Measurements from ENCODE around the gene KIAA0825.

KIAA0825 gene

GRCh38 chr5:94409440-94409839, 209.0 kb downstream of the KIAA0825 start:
- in situ Hi-C loops (cut with HindIII; ENCODE audit: low pct_ligation_motif_present, low pct_unique_long_range_greater_than_20kb, low sequenced_read_pairs), result no loop called here
- no peak for DNase-seq

- no peak for DNase-seq
- in situ Hi-C loops (cut with HindIII; ENCODE audit: low pct_ligation_motif_present, low pct_unique_long_range_greater_than_20kb, low sequenced_read_pairs), result no loop called here
Observed at GRCh38 chr5:94407023-94407422, 211.4 kb downstream of the KIAA0825 start.

GRCh38 chr5:94403483-94403882, 214.9 kb downstream of the KIAA0825 start:
- in situ Hi-C loops (cut with HindIII; ENCODE audit: low pct_ligation_motif_present, low pct_unique_long_range_greater_than_20kb, low sequenced_read_pairs), result no loop called here
- DNase-seq, result no peak

GRCh38 chr5:94402096-94402495, 216.3 kb downstream of the KIAA0825 start:
- in situ Hi-C loops (cut with HindIII; ENCODE audit: low pct_ligation_motif_present, low pct_unique_long_range_greater_than_20kb, low sequenced_read_pairs), result no loop called here
- no peak for DNase-seq

- DNase-seq, result no peak
- in situ Hi-C loops (cut with HindIII; ENCODE audit: low pct_ligation_motif_present, low pct_unique_long_range_greater_than_20kb, low sequenced_read_pairs), result no loop called here
Observed at GRCh38 chr5:94397508-94397907, 220.9 kb downstream of the KIAA0825 start.

- DNase-seq, result no peak
- in situ Hi-C loops (cut with HindIII; ENCODE audit: low pct_ligation_motif_present, low pct_unique_long_range_greater_than_20kb, low sequenced_read_pairs), result no loop called here
Observed at GRCh38 chr5:94396687-94397086, 221.7 kb downstream of the KIAA0825 start.

- DNase-seq, result no peak
- in situ Hi-C loops (cut with HindIII; ENCODE audit: low pct_ligation_motif_present, low pct_unique_long_range_greater_than_20kb, low sequenced_read_pairs), result no loop called here
Observed at GRCh38 chr5:94395468-94395867, 222.9 kb downstream of the KIAA0825 start.

- in situ Hi-C loops (cut with HindIII; ENCODE audit: low pct_ligation_motif_present, low pct_unique_long_range_greater_than_20kb, low sequenced_read_pairs), result no loop called here
- DNase-seq, result no peak
Observed at GRCh38 chr5:94391996-94392395, 226.4 kb downstream of the KIAA0825 start.

- DNase-seq, result no peak
- in situ Hi-C loops (cut with HindIII; ENCODE audit: low pct_ligation_motif_present, low pct_unique_long_range_greater_than_20kb, low sequenced_read_pairs), result no loop called here
Observed at GRCh38 chr5:94389515-94389899, 228.9 kb downstream of the KIAA0825 start.

GRCh38 chr5:94388773-94389514, 229.5 kb downstream of the KIAA0825 start:
- in situ Hi-C loops (cut with HindIII; ENCODE audit: low pct_ligation_motif_present, low pct_unique_long_range_greater_than_20kb, low sequenced_read_pairs), result no loop called here
- DNase-seq, result no peak

- DNase-seq, result no peak
- in situ Hi-C loops (cut with HindIII; ENCODE audit: low pct_ligation_motif_present, low pct_unique_long_range_greater_than_20kb, low sequenced_read_pairs), result no loop called here
Observed at GRCh38 chr5:94385767-94386166, 232.6 kb downstream of the KIAA0825 start.

GRCh38 chr5:94378062-94378461, 240.3 kb downstream of the KIAA0825 start:
- no peak for DNase-seq
- in situ Hi-C loops (cut with HindIII; ENCODE audit: low pct_ligation_motif_present, low pct_unique_long_range_greater_than_20kb, low sequenced_read_pairs), result no loop called here

GRCh38 chr5:94376672-94377345, 241.6 kb downstream of the KIAA0825 start:
- in situ Hi-C loops (cut with HindIII; ENCODE audit: low pct_ligation_motif_present, low pct_unique_long_range_greater_than_20kb, low sequenced_read_pairs), result no loop called here
- no peak for DNase-seq

GRCh38 chr5:94375801-94376200, 242.6 kb downstream of the KIAA0825 start:
- no peak for DNase-seq
- in situ Hi-C loops (cut with HindIII; ENCODE audit: low pct_ligation_motif_present, low pct_unique_long_range_greater_than_20kb, low sequenced_read_pairs), result no loop called here

GRCh38 chr5:94374336-94374735, 244.1 kb downstream of the KIAA0825 start:
- no peak for DNase-seq

GRCh38 chr5:94367900-94368299, 250.5 kb downstream of the KIAA0825 start:
- no peak for DNase-seq
- in situ Hi-C loops (cut with HindIII; ENCODE audit: low pct_ligation_motif_present, low pct_unique_long_range_greater_than_20kb, low sequenced_read_pairs), result no loop called here

More at GRCh38 chr5:94374336-94374735, 244.1 kb downstream of the KIAA0825 start:
- in situ Hi-C loops (cut with HindIII; ENCODE audit: low pct_ligation_motif_present, low pct_unique_long_range_greater_than_20kb, low sequenced_read_pairs), result no loop called here

GRCh38 chr5:94366811-94367210, 251.6 kb downstream of the KIAA0825 start:
- no peak for DNase-seq
- in situ Hi-C loops (cut with HindIII; ENCODE audit: low pct_ligation_motif_present, low pct_unique_long_range_greater_than_20kb, low sequenced_read_pairs), result no loop called here

GRCh38 chr5:94362857-94363256, 255.5 kb downstream of the KIAA0825 start:
- no peak for DNase-seq

GRCh38 chr5:94361832-94362796, 256.3 kb downstream of the KIAA0825 start:
- in situ Hi-C loops (cut with HindIII; ENCODE audit: low pct_ligation_motif_present, low pct_unique_long_range_greater_than_20kb, low sequenced_read_pairs), result no loop called here
- no peak for DNase-seq

More at GRCh38 chr5:94362857-94363256, 255.5 kb downstream of the KIAA0825 start:
- in situ Hi-C loops (cut with HindIII; ENCODE audit: low pct_ligation_motif_present, low pct_unique_long_range_greater_than_20kb, low sequenced_read_pairs), result no loop called here

Data from ACHN (cell line).